Uterus (tissue), 2 donors: Measurements from ENCODE around the gene COL4A1.

Experiments
- POLR2A ChIP-seq, 2 donors: fragments of 450-650 bp; IDR thresholded peaks; one replicate each; pipeline ENCODE4 v1.6.1; 2016; ENCODE audit warnings: antibody characterized with exemption in 2 of 2, mild to moderate bottlenecking in 1 of 2, moderate library complexity in 1 of 2
- TF ChIP-seq, protein P1 (sequence below), 4 experiments: fragments of 200-600 bp in 2 of 4; fragments of 450-650 bp in 2 of 4; sonication (generic) in 2 of 4; IDR thresholded peaks; one replicate each; pipeline ENCODE4 v1.5.1; 2016 to 2019; ENCODE audit warnings: antibody characterized with exemption in 4 of 4, mild to moderate bottlenecking in 2 of 4, moderate library complexity in 1 of 4

DNA sequence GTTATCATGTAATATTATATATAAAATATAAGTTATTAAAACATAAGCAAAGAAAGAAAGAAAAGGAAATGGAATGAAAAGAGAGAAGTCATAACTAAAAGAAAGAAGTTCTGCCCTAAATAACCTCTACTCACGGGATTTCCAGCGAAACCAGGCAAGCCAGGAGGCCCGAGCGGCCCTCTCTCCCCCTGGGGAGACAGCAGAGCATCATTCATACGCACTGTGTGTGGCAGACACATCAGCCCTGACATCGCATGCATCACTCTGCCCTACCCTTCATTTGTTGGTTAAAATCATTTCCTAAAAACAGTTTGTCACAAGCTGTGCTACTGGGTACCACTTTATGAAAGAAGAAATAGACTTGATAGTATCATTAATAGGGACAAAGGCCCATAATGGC is 95.2 kb downstream of the COL4A1 start:
- TF ChIP-seq, protein P1, sequence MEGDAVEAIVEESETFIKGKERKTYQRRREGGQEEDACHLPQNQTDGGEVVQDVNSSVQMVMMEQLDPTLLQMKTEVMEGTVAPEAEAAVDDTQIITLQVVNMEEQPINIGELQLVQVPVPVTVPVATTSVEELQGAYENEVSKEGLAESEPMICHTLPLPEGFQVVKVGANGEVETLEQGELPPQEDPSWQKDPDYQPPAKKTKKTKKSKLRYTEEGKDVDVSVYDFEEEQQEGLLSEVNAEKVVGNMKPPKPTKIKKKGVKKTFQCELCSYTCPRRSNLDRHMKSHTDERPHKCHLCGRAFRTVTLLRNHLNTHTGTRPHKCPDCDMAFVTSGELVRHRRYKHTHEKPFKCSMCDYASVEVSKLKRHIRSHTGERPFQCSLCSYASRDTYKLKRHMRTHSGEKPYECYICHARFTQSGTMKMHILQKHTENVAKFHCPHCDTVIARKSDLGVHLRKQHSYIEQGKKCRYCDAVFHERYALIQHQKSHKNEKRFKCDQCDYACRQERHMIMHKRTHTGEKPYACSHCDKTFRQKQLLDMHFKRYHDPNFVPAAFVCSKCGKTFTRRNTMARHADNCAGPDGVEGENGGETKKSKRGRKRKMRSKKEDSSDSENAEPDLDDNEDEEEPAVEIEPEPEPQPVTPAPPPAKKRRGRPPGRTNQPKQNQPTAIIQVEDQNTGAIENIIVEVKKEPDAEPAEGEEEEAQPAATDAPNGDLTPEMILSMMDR (IDR thresholded peaks at IDR 0.05), result no peak
- TF ChIP-seq POLR2A (IDR thresholded peaks at IDR 0.05), result no peak
